Measurements from ENCODE around the gene EML4. TPM values are rescaled to one million over a fixed set of nuclear protein-coding genes. Genes with fewer than 3 reads are reported as not detected.

The EML4 gene
- total RNA-seq, 1 experiment from 2014 or later: 38.3 TPM

- no peak overlapping the region for H3K4me2 ChIP-seq (ENCODE audit: low read length)
- H4K20me1 ChIP-seq (ENCODE audit: low read length): no peaks in the 10 kb centered on the region
- ChIA-PET POLR2A (ENCODE audit: unreplicated experiment) (interaction anchor here (0.7 kb wide), 1 partner anchor 926 kb away, joined by 3 read pairs; no protein-coding TSS in a partner anchor), CTCF (no interaction called here)
- intact Hi-C loops (cut with micrococcal nuclease): no loop called here
- no peaks in the 10 kb centered on the region for H3K9me2 ChIP-seq (replicated peaks; ENCODE audit: low read length)
- no peak overlapping the region for H3K27ac ChIP-seq (ENCODE audit: low read length)
- no peaks in the 10 kb centered on the region for H3K79me2 ChIP-seq (ENCODE audit: low read length)
- TF ChIP-seq CTCF (conservative IDR thresholded peaks at IDR 0.05; ENCODE audit: low read depth, low read length) (no peak), EZH2phosphoT487 (IDR thresholded peaks at IDR 0.05; ENCODE audit: borderline replicate concordance, low read length) (no peak), EZH2 (IDR thresholded peaks at IDR 0.05; ENCODE audit: low read length, unreplicated experiment) (no peak)
- no peaks in the 10 kb centered on the region for H3K9me3 ChIP-seq (ENCODE audit: low read length)
- BruUV-seq (replicated peaks): no TSS peak
- no peaks in the 10 kb centered on the region for H3K27me3 ChIP-seq (ENCODE audit: low read length)
- no peak overlapping the region for H3K9ac ChIP-seq (ENCODE audit: low read length)
- peak; percentile 37 for DNase-seq
- no peak; the same call in 1 of the 2 replicates for ATAC-seq
- no peaks in the 10 kb centered on the region for H3K36me3 ChIP-seq (ENCODE audit: low read depth, low read length)
- H3K4me1 ChIP-seq (ENCODE audit: insufficient read depth, low read length): peaks cover 5% of the 10 kb centered on the region
- no peak overlapping the region for H3K4me3 ChIP-seq (ENCODE audit: low read length)
- H2AFZ ChIP-seq (ENCODE audit: low read length): no peak overlapping the region
- no peaks in the 10 kb centered on the region for H3F3A ChIP-seq (ENCODE audit: low read length, unreplicated experiment)
Measured at GRCh38 chr2:42147641-42148274, 21.4 kb upstream of the EML4 start.

GRCh38 chr2:42150159-42150558, 19.0 kb upstream of the EML4 start:
- H3K27me3 ChIP-seq (ENCODE audit: low read length): no peaks in the 10 kb centered on the region
- no peak overlapping the region for H2AFZ ChIP-seq (ENCODE audit: low read length)
- H3K79me2 ChIP-seq (ENCODE audit: low read length): no peaks in the 10 kb centered on the region
- H3K4me2 ChIP-seq (ENCODE audit: low read length): no peak overlapping the region
- no peaks in the 10 kb centered on the region for H3K9me3 ChIP-seq (ENCODE audit: low read length)
- no peak overlapping the region for H3K4me3 ChIP-seq (ENCODE audit: low read length)
- POLR2A ChIA-PET (ENCODE audit: unreplicated experiment): no interaction called here
- intact Hi-C loops (cut with micrococcal nuclease): no loop called here
- DNase-seq: no peak
- no peaks in the 10 kb centered on the region for H3K4me1 ChIP-seq (ENCODE audit: insufficient read depth, low read length)
- no peak for ATAC-seq
- H3K36me3 ChIP-seq (ENCODE audit: low read depth, low read length): no peaks in the 10 kb centered on the region
- no peak for TF ChIP-seq CTCF (conservative IDR thresholded peaks at IDR 0.05; ENCODE audit: low read depth, low read length)
- no peak for TF ChIP-seq EZH2 (IDR thresholded peaks at IDR 0.05; ENCODE audit: low read length, unreplicated experiment)
- TF ChIP-seq EZH2phosphoT487 (IDR thresholded peaks at IDR 0.05; ENCODE audit: borderline replicate concordance, low read length): no peak
- H3K9me2 ChIP-seq (replicated peaks; ENCODE audit: low read length): no peaks in the 10 kb centered on the region
- no peaks in the 10 kb centered on the region for H4K20me1 ChIP-seq (ENCODE audit: low read length)
- CTCF ChIA-PET: no interaction called here
- H3K27ac ChIP-seq (ENCODE audit: low read length): no peak overlapping the region
- H3F3A ChIP-seq (ENCODE audit: low read length, unreplicated experiment): no peaks in the 10 kb centered on the region
- no peak overlapping the region for H3K9ac ChIP-seq (ENCODE audit: low read length)
- BruUV-seq (replicated peaks): no TSS peak

GRCh38 chr2:42153944-42154581, 15.1 kb upstream of the EML4 start:
- no peaks in the 10 kb centered on the region for H3K36me3 ChIP-seq (ENCODE audit: low read depth, low read length)
- H3K4me1 ChIP-seq (ENCODE audit: insufficient read depth, low read length): no peaks in the 10 kb centered on the region
- H3K9me2 ChIP-seq (replicated peaks; ENCODE audit: low read length): no peaks in the 10 kb centered on the region
- TF ChIP-seq EZH2 (IDR thresholded peaks at IDR 0.05; ENCODE audit: low read length, unreplicated experiment): no peak
- TF ChIP-seq EZH2phosphoT487 (IDR thresholded peaks at IDR 0.05; ENCODE audit: borderline replicate concordance, low read length): no peak
- TF ChIP-seq CTCF (conservative IDR thresholded peaks at IDR 0.05; ENCODE audit: low read depth, low read length): no peak
- H3K9ac ChIP-seq (ENCODE audit: low read length): no peak overlapping the region
- no peaks in the 10 kb centered on the region for H4K20me1 ChIP-seq (ENCODE audit: low read length)
- POLR2A ChIA-PET (ENCODE audit: unreplicated experiment): no interaction called here
- intact Hi-C loops (cut with micrococcal nuclease): no loop called here
- H3K27me3 ChIP-seq (ENCODE audit: low read length): no peaks in the 10 kb centered on the region
- H3K27ac ChIP-seq (ENCODE audit: low read length): no peak overlapping the region
- no peak overlapping the region for H3K4me2 ChIP-seq (ENCODE audit: low read length)
- no peaks in the 10 kb centered on the region for H3K9me3 ChIP-seq (ENCODE audit: low read length)
- H2AFZ ChIP-seq (ENCODE audit: low read length): no peak overlapping the region
- BruUV-seq (replicated peaks): no TSS peak
- no peaks in the 10 kb centered on the region for H3K79me2 ChIP-seq (ENCODE audit: low read length)
- no peaks in the 10 kb centered on the region for H3F3A ChIP-seq (ENCODE audit: low read length, unreplicated experiment)
- ATAC-seq: no peak
- no peak overlapping the region for H3K4me3 ChIP-seq (ENCODE audit: low read length)
- DNase-seq: no peak
- CTCF ChIA-PET: no interaction called here
